GM12878 (cell line): ENCODE measurements around the gene MRAS. TPM values are rescaled to one million over a fixed set of nuclear protein-coding genes. Genes with fewer than 3 reads are reported as not detected.

Experiments
- ATAC-seq: fragments of 200-7000 bp; cut with Tn5 transposase; 3 replicates; pipeline ENCODE4 v1.9.1; 2020; ENCODE audit warnings: mild to moderate bottlenecking, moderate library complexity
- BruUV-seq: library from RNA; stranded (reverse); fragments of 400-500 nt; replicated peaks from 2 replicates; lab custom pipeline; 2021; lab: Mats Ljungman, UMichigan
- CTCF ChIA-PET: fragments of 300-600 bp; sonication (Branson Sonifier 250); formaldehyde crosslinking; extraction: SDS; loops from one replicate; lab custom pipeline; 2021; ENCODE audit warnings: inconsistent platforms; lab: Yijun Ruan, JAX
- POLR2A ChIA-PET: fragments of 350-600 bp; formaldehyde crosslinking; extraction: SDS; loops from one replicate; lab custom pipeline; 2021; ENCODE audit warnings: inconsistent platforms; lab: Charles Lee
- RAD21 ChIA-PET: fragments of 300-600 bp; sonication (Branson Sonifier 250); formaldehyde crosslinking; loops from one replicate; lab custom pipeline; 2023; ENCODE audit warnings: antibody characterized with exemption; ENCODE audit not compliant: unreplicated experiment; lab: Charles Lee
- SMC1A ChIA-PET: fragments of 300-600 bp; sonication (Branson Sonifier 250); formaldehyde crosslinking; loops from one replicate; lab custom pipeline; 2023; ENCODE audit not compliant: unreplicated experiment, uncharacterized antibody; lab: Charles Lee
- DNase-seq: peaks from one replicate; pipeline ENCODE4 v3.0.0-alpha.2; 2011; ENCODE audit warnings: low read depth, low spot score
- FAIRE-seq: peaks from 3 replicates; lab custom pipeline; 2011; peaks lifted over from hg19 to GRCh38; lab: Jason Lieb, UNC
- H2AFZ ChIP-seq: 2 replicates; pipeline ENCODE4 v1.6.0; 2011; ENCODE audit warnings: low read depth, low read length, control low read depth; ENCODE audit not compliant: control insufficient read depth
- H3K27ac ChIP-seq: 2 replicates; pipeline ENCODE4 v1.5.1; 2011; ENCODE audit warnings: control low read depth; ENCODE audit not compliant: control insufficient read depth, insufficient read depth
- H3K27me3 ChIP-seq, 2 experiments: replicated peaks in 1 of 2; 2 replicates each; pipeline versions ENCODE4 v1.6.0 to v1.6.1; 2011; ENCODE audit warnings: low read length in 1 of 2; ENCODE audit not compliant: control insufficient read depth in 2 of 2, insufficient read depth in 2 of 2
- H3K36me3 ChIP-seq, 2 experiments: 2 replicates each; pipeline ENCODE4 v1.5.1; 2011; ENCODE audit warnings: low read length in 1 of 2; ENCODE audit not compliant: control insufficient read depth in 2 of 2, insufficient read depth in 2 of 2
- H3K4me1 ChIP-seq: 2 replicates; pipeline ENCODE4 v1.6.1; 2011; ENCODE audit warnings: mild to moderate bottlenecking, low read length, moderate library complexity, mixed read lengths; ENCODE audit not compliant: control insufficient read depth, insufficient read depth
- H3K4me2 ChIP-seq: 2 replicates; pipeline ENCODE4 v1.6.0; 2011; ENCODE audit warnings: control low read depth; ENCODE audit not compliant: control insufficient read depth, insufficient read depth
- H3K4me3 ChIP-seq: fragments of 200-600 bp; sonication (generic); 2 replicates; pipeline ENCODE4 v1.5.1; 2016
- H3K79me2 ChIP-seq: 2 replicates; pipeline ENCODE4 v1.6.0; 2011; ENCODE audit warnings: low read length; ENCODE audit not compliant: control insufficient read depth, insufficient read depth
- H3K9ac ChIP-seq: 2 replicates; pipeline ENCODE4 v1.8.0; 2011; ENCODE audit warnings: low read length, control low read depth, mixed read lengths; ENCODE audit not compliant: control insufficient read depth, insufficient read depth
- H3K9me3 ChIP-seq: replicated peaks from 3 replicates; pipeline ENCODE4 v1.5.1; 2011; ENCODE audit warnings: mild to moderate bottlenecking, low read length; ENCODE audit not compliant: control insufficient read depth, insufficient read depth
- H4K20me1 ChIP-seq: 2 replicates; pipeline ENCODE4 v1.6.0; 2011; ENCODE audit not compliant: control insufficient read depth, insufficient read depth
- ATF2 ChIP-seq: IDR thresholded peaks from 2 replicates; pipeline ENCODE4 v1.6.1; 2012; ENCODE audit warnings: low read length, inconsistent platforms
- BCL11A ChIP-seq: IDR thresholded peaks from 2 replicates; pipeline ENCODE4 v1.6.1; 2011; ENCODE audit warnings: low read depth, low read length
- BRCA1 ChIP-seq: IDR thresholded peaks from 2 replicates; pipeline ENCODE4 v1.6.1; 2011; ENCODE audit warnings: low read depth, low read length, improper control_type of control experiment
- FOXK2 ChIP-seq: fragments of 450-650 bp; IDR thresholded peaks from 2 replicates; pipeline ENCODE4 v1.6.1; 2017; ENCODE audit warnings: mild to moderate bottlenecking, moderate library complexity
- GABPA ChIP-seq: IDR thresholded peaks from 2 replicates; pipeline ENCODE4 v1.6.1; 2014; ENCODE audit warnings: antibody characterized with exemption, low read depth, mild to moderate bottlenecking, inconsistent platforms
- MLLT1 ChIP-seq: fragments of 450-650 bp; IDR thresholded peaks from 2 replicates; pipeline ENCODE4 v1.6.1; 2016; ENCODE audit warnings: mild to moderate bottlenecking
- NFYB ChIP-seq: IDR thresholded peaks from 2 replicates; pipeline ENCODE4 v1.6.1; 2011; ENCODE audit warnings: low read depth, mild to moderate bottlenecking, low read length, improper control_type of control experiment, moderate library complexity; ENCODE audit not compliant: insufficient read depth
- NRF1 ChIP-seq: conservative IDR thresholded peaks from 2 replicates; pipeline ENCODE4 v1.6.1; 2011; ENCODE audit warnings: mild to moderate bottlenecking, low read depth, low read length, improper control_type of control experiment
- PAX8 ChIP-seq: fragments of 450-650 bp; IDR thresholded peaks from 2 replicates; pipeline ENCODE4 v1.6.1; 2017; ENCODE audit warnings: mild to moderate bottlenecking, moderate library complexity
- POU2F2 ChIP-seq: IDR thresholded peaks from 3 replicates; pipeline ENCODE4 v1.6.1; 2011; ENCODE audit warnings: low read depth, mild to moderate bottlenecking, low read length, borderline replicate concordance
- RAD21 ChIP-seq: IDR thresholded peaks from 2 replicates; pipeline ENCODE4 v1.6.1; 2011; ENCODE audit warnings: mild to moderate bottlenecking, low read depth, low read length, moderate library complexity; ENCODE audit not compliant: insufficient read depth
- RB1 ChIP-seq: fragments of 450-650 bp; formaldehyde crosslinking; IDR thresholded peaks from 2 replicates; pipeline ENCODE4 v1.6.1; 2017; ENCODE audit warnings: mild to moderate bottlenecking, borderline replicate concordance
- SPI1 ChIP-seq: IDR thresholded peaks from 2 replicates; pipeline ENCODE4 v1.6.1; 2011; ENCODE audit warnings: low read depth, mild to moderate bottlenecking, low read length, moderate library complexity, borderline replicate concordance; ENCODE audit not compliant: insufficient read depth
- ZBTB40 ChIP-seq: fragments of 450-650 bp; IDR thresholded peaks from 2 replicates; pipeline ENCODE4 v1.6.1; 2016; ENCODE audit warnings: mild to moderate bottlenecking, moderate library complexity, borderline replicate concordance
- ZSCAN29 ChIP-seq: fragments of 450-650 bp; IDR thresholded peaks from 2 replicates; pipeline ENCODE4 v1.6.1; 2017; ENCODE audit warnings: mild to moderate bottlenecking, moderate library complexity
- ZZZ3 ChIP-seq: IDR thresholded peaks from 2 replicates; pipeline ENCODE4 v1.6.1; 2011; ENCODE audit warnings: low read depth; ENCODE audit not compliant: control insufficient read depth, insufficient read length
- WGBS: methylation state at CpG from one replicate; pipeline ENCODE4 v1.1.6; 2016; ENCODE audit warnings: low lambda C conversion rate; ENCODE audit not compliant: insufficient replicate concordance, insufficient coverage; ENCODE audit errors: missing lambda C conversion rate; 5-methylcytosine and 5-hydroxymethylcytosine counted together
- in situ Hi-C: fragments of 300-500 bp; cut with MboI; formaldehyde crosslinking; loops from 9 replicates; pipeline ENCODE4 v1.14.3; 2018; ENCODE audit warnings: mixed read lengths
- intact Hi-C: fragments of 100-400 bp; cut with micrococcal nuclease; formaldehyde crosslinking; loops from one replicate; pipeline ENCODE4 v1.14.2; 2022; ENCODE audit not compliant: unreplicated experiment
- polyA plus RNA-seq, 11 experiments: library from polyadenylated mRNA; depleted of rRNA in 4 of 11; unstranded in 6 of 11; stranded (reverse) in 5 of 11; fragments of >200 nt; fragmentation: Nextera tagmentation in 4 of 11; fragmentation: Illumina TruSeq in 1 of 11; extraction: Ambion mirVana in 4 of 11; extraction: Trizol in 1 of 11; gene quantifications; 1 replicate in 1 of 11; 2 replicates in 10 of 11; pipeline versions ENCODE4 v1.2.1 to v1.2.3, GENCODE V29; 2011 to 2016; ENCODE audit warnings: inconsistent platforms in 2 of 11, missing spikeins in 2 of 11, low read depth in 1 of 11
- total RNA-seq, 4 experiments: library from RNA; depleted of rRNA in 3 of 4; stranded (reverse); fragments of >200 nt in 3 of 4; fragmentation: Illumina TruSeq in 1 of 4; extraction: Trizol in 1 of 4; gene quantifications; 2 replicates each; pipeline versions ENCODE4 v1.2.1 to v1.2.3, GENCODE V29; 2013 to 2021

The MRAS gene
- total and polyA plus RNA-seq, 10 of the 15 experiments (the other 5 are each of a cell fraction or from before 2014, with no cell fraction given), result 0.01 to 0.44 (median 0.17) TPM; not detected in 6

GRCh38 chr3:138440596-138440995 is 92.2 kb downstream of the MRAS start (continued):
- no peak for TF ChIP-seq MLLT1
- TF ChIP-seq ZZZ3, result no peak
- TF ChIP-seq GABPA, result no peak

GRCh38 chr3:138441256-138441655 is 92.9 kb downstream of the MRAS start:
- no peak overlapping the region for H3K4me2 ChIP-seq
- H3K36me3 ChIP-seq, result no peaks in the 10 kb centered on the region
- H3K9ac ChIP-seq, result no peak overlapping the region
- H3K4me1 ChIP-seq, result no peaks in the 10 kb centered on the region
- H3K27me3 ChIP-seq, result peaks cover 0 to 9% of the 10 kb centered on the region in 2 experiments; a peak in 3 of 4 replicates
- no peak overlapping the region for H3K27ac ChIP-seq
- no peak overlapping the region for H3K4me3 ChIP-seq
- ChIA-PET RAD21 (no interaction called here), POLR2A (no interaction called here), CTCF (no interaction called here), SMC1A (no interaction called here)
- BruUV-seq, result no TSS peak
- in situ Hi-C loops, result no loop called here
- no peaks in the 10 kb centered on the region for H4K20me1 ChIP-seq
- WGBS, result 21% methylated on average over 2 of the region's 2 CpGs
- DNase-seq, result no peak
- no peaks in the 10 kb centered on the region for H3K79me2 ChIP-seq
- no peak for ATAC-seq
- no peaks in the 10 kb centered on the region for H3K9me3 ChIP-seq
- no peak for FAIRE-seq
- intact Hi-C loops, result no loop called here
- TF ChIP-seq RB1, result no peak
- no peak for TF ChIP-seq BRCA1
- TF ChIP-seq SPI1, result no peak
- TF ChIP-seq FOXK2, result no peak
- no peak for TF ChIP-seq PAX8
- TF ChIP-seq ZSCAN29, result no peak
- no peak for TF ChIP-seq ZBTB40
- no peak for TF ChIP-seq NRF1
- TF ChIP-seq NFYB, result no peak
- no peak for TF ChIP-seq ATF2
- TF ChIP-seq RAD21, result no peak
- no peak for TF ChIP-seq BCL11A
- no peak for TF ChIP-seq POU2F2
- no peak overlapping the region for H2AFZ ChIP-seq
